H9 (cell line): ENCODE measurements around the gene EPHA2. TPM values are rescaled to one million over a fixed set of nuclear protein-coding genes. Genes with fewer than 3 reads are reported as not detected.

Experiments
- DNase-seq: peaks from one replicate; pipeline ENCODE4 v3.0.0-alpha.2; 2017
- H2AFZ ChIP-seq: one replicate; pipeline ENCODE4 v1.6.1; 2013; ENCODE audit warnings: mild to moderate bottlenecking, low read length, control low read depth, moderate library complexity
- H2AK5ac ChIP-seq: 2 replicates; pipeline ENCODE4 v1.6.1; 2013; ENCODE audit warnings: low read length, control low read depth, mixed read lengths; ENCODE audit not compliant: insufficient read length
- H2BK120ac ChIP-seq: one replicate; pipeline ENCODE4 v1.6.1; 2013; ENCODE audit warnings: low read depth, mild to moderate bottlenecking, low read length, control low read depth, inconsistent platforms; ENCODE audit not compliant: poor library complexity, severe bottlenecking
- H2BK12ac ChIP-seq: 2 replicates; pipeline ENCODE4 v1.6.1; 2013; ENCODE audit warnings: low read length, control low read depth, mixed read lengths, low read depth; ENCODE audit not compliant: insufficient read length
- H2BK15ac ChIP-seq: 2 replicates; pipeline ENCODE4 v1.6.1; 2013; ENCODE audit warnings: low read depth, low read length, control low read depth
- H2BK20ac ChIP-seq: one replicate; pipeline ENCODE4 v1.6.1; 2013; ENCODE audit warnings: low read depth, mild to moderate bottlenecking, low read length, control low read depth, inconsistent platforms; ENCODE audit not compliant: poor library complexity, severe bottlenecking
- H2BK5ac ChIP-seq: 2 replicates; pipeline ENCODE4 v1.6.1; 2013; ENCODE audit warnings: low read length, control low read depth, mixed read lengths; ENCODE audit not compliant: insufficient read length
- H3K14ac ChIP-seq: 2 replicates; pipeline ENCODE4 v1.6.1; 2013; ENCODE audit warnings: low read length, control low read depth; ENCODE audit not compliant: insufficient read depth
- H3K18ac ChIP-seq: 2 replicates; pipeline ENCODE4 v1.6.1; 2013; ENCODE audit warnings: low read depth, mild to moderate bottlenecking, mixed read lengths, low read length, control low read depth; ENCODE audit not compliant: insufficient read length
- H3K23ac ChIP-seq: 2 replicates; pipeline ENCODE4 v1.6.1; 2013; ENCODE audit warnings: low read length, control low read depth, mixed read lengths, low read depth; ENCODE audit not compliant: insufficient read length
- H3K23me2 ChIP-seq: 2 replicates; pipeline ENCODE4 v1.6.1; 2013; ENCODE audit warnings: low read depth, mild to moderate bottlenecking, mixed read lengths, low read length, control low read depth; ENCODE audit not compliant: insufficient read length, poor library complexity, severe bottlenecking
- H3K27ac ChIP-seq: 2 replicates; pipeline ENCODE4 v1.5.1; 2013; ENCODE audit warnings: low read length, control low read depth, mixed read lengths, low read depth; ENCODE audit not compliant: insufficient read length
- H3K27me3 ChIP-seq: 2 replicates; pipeline ENCODE4 v1.6.1; 2013; ENCODE audit warnings: low read length, control low read depth, inconsistent platforms; ENCODE audit not compliant: insufficient read depth
- H3K4ac ChIP-seq: 2 replicates; pipeline ENCODE4 v1.6.1; 2013; ENCODE audit warnings: low read depth, mild to moderate bottlenecking, control low read depth, inconsistent platforms, low read length, moderate library complexity
- H3K4me1 ChIP-seq: 2 replicates; pipeline ENCODE4 v1.6.1; 2013; ENCODE audit warnings: low read length, control low read depth, inconsistent platforms; ENCODE audit not compliant: insufficient read depth
- H3K4me2 ChIP-seq: 2 replicates; pipeline ENCODE4 v1.6.1; 2013; ENCODE audit warnings: low read length, control low read depth, mixed read lengths; ENCODE audit not compliant: insufficient read length, insufficient read depth
- H3K56ac ChIP-seq: 2 replicates; pipeline ENCODE4 v1.6.1; 2013; ENCODE audit warnings: low read depth, mild to moderate bottlenecking, mixed read lengths, low read length, control low read depth; ENCODE audit not compliant: insufficient read length
- H3K79me1 ChIP-seq: 2 replicates; pipeline ENCODE4 v1.6.1; 2013; ENCODE audit warnings: low read depth, mild to moderate bottlenecking, moderate library complexity, low read length, control low read depth, inconsistent platforms; ENCODE audit not compliant: insufficient read depth, poor library complexity, severe bottlenecking
- H3K79me2 ChIP-seq: 2 replicates; pipeline ENCODE4 v1.6.1; 2013; ENCODE audit warnings: low read length, control low read depth, inconsistent platforms; ENCODE audit not compliant: insufficient read depth
- H3K9ac ChIP-seq: 2 replicates; pipeline ENCODE4 v1.6.1; 2013; ENCODE audit warnings: low read length, control low read depth, mixed read lengths; ENCODE audit not compliant: insufficient read length; ENCODE audit errors: extremely low read depth
- H3K9me3 ChIP-seq: one replicate; pipeline ENCODE4 v1.6.1; 2013; ENCODE audit warnings: low read depth, low read length, inconsistent platforms; ENCODE audit not compliant: control insufficient read depth
- H3T11ph ChIP-seq: one replicate; pipeline ENCODE4 v1.6.1; 2013; ENCODE audit warnings: mild to moderate bottlenecking, low read length, control low read depth, inconsistent platforms
- H4K20me1 ChIP-seq: one replicate; pipeline ENCODE4 v1.6.1; 2013; ENCODE audit not compliant: control insufficient read depth, insufficient read length, insufficient read depth
- H4K5ac ChIP-seq: 2 replicates; pipeline ENCODE4 v1.6.1; 2013; ENCODE audit warnings: low read depth, mild to moderate bottlenecking, mixed read lengths, low read length, control low read depth; ENCODE audit not compliant: insufficient read length
- H4K8ac ChIP-seq: replicated peaks from 2 replicates; pipeline ENCODE4 v1.6.1; 2013; ENCODE audit warnings: low read length, control low read depth, mixed read lengths, low read depth; ENCODE audit not compliant: insufficient read length
- H4K91ac ChIP-seq: 2 replicates; pipeline ENCODE4 v1.6.1; 2013; ENCODE audit warnings: low read depth, mild to moderate bottlenecking, moderate library complexity, mixed read lengths, low read length, control low read depth; ENCODE audit not compliant: insufficient read length
- H3K27ac Mint-ChIP-seq, 3 experiments: 2 replicates in 2 of 3; 3 replicates in 1 of 3; pipeline ENCODE4 v1.8.0; 2020 to 2021; ENCODE audit warnings: mixed read lengths in 3 of 3, mild to moderate bottlenecking in 1 of 3, moderate library complexity in 1 of 3
- H3K27me3 Mint-ChIP-seq: 2 replicates; pipeline ENCODE4 v1.8.0; 2021; ENCODE audit warnings: low read depth, mild to moderate bottlenecking, moderate library complexity, mixed read lengths
- H3K36me3 Mint-ChIP-seq, 3 experiments: 2 replicates in 2 of 3; 3 replicates in 1 of 3; pipeline ENCODE4 v1.8.0; 2020 to 2021; ENCODE audit warnings: low read depth in 3 of 3, mixed read lengths in 3 of 3; ENCODE audit not compliant: insufficient read depth in 1 of 3
- H3K4me1 Mint-ChIP-seq, 2 experiments: 2 replicates each; pipeline ENCODE4 v1.8.0; 2020; ENCODE audit warnings: mixed read lengths in 2 of 2
- H3K4me3 Mint-ChIP-seq, 2 experiments: 2 replicates in 1 of 2; 3 replicates in 1 of 2; pipeline ENCODE4 v1.8.0; 2020 to 2021; ENCODE audit warnings: mild to moderate bottlenecking in 2 of 2, mixed read lengths in 2 of 2, moderate library complexity in 1 of 2
- H3K9me3 Mint-ChIP-seq, 2 experiments: 2 replicates in 1 of 2; 3 replicates in 1 of 2; pipeline ENCODE4 v1.8.0; 2020; ENCODE audit warnings: mild to moderate bottlenecking in 2 of 2, mixed read lengths in 2 of 2, moderate library complexity in 1 of 2
- WGBS: extraction: QIAGEN DNeasy Blood & Tissue Kit; methylation state at CpG from one replicate; pipeline ENCODE4 v1.1.7; 2013; ENCODE audit warnings: missing lambda C conversion rate, low lambda C conversion rate, mixed read lengths; ENCODE audit not compliant: insufficient read length; ENCODE audit errors: extremely low coverage; 5-methylcytosine and 5-hydroxymethylcytosine counted together
- total RNA-seq: library from RNA; stranded (reverse); gene quantifications from 2 replicates; pipeline ENCODE4 v1.2.1, GENCODE V29; 2021
- TF ChIP-seq, protein P1 (sequence below): fragments of 200-600 bp; sonication (generic); conservative IDR thresholded peaks from 3 replicates; pipeline ENCODE4 v1.8.0; 2021; ENCODE audit warnings: antibody characterized with exemption, mild to moderate bottlenecking

The EPHA2 gene
- total RNA-seq, 1 experiment from 2014 or later = 33.1 TPM

DNA sequence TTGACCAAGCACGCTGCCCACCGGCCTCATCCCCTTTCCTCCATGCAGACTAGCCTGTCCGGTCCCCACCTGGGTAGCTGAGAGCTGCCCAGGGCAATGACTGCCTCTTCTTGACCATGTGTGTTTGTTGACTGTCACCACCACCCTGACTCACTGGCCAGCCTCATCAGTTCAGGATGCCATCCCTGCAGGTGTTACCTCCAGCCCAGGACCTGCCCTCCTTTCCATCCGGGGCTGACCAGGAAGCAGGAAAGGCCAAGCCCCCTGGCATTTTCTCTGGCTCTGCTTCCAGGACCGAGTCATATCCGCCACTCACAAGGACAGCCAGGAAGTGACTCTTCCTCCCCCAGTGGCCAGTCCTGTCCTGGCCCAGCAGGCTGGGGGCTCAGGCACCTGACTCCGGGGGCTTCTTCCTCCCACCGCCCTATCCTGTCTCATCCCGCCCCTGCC, 17.1 kb downstream of the EPHA2 start:
- Histone ChIP-seq H3K4ac (no peak overlapping the region), H4K20me1 (no peaks in the 10 kb centered on the region), H2BK5ac (no peak overlapping the region), H3K4me1 (no peaks in the 10 kb centered on the region; the same call in 1 of the 2 replicates), H2BK120ac (no peak overlapping the region), H3K9me3 (no peaks in the 10 kb centered on the region), H2AK5ac (no peak overlapping the region), H3K18ac (no peak overlapping the region), H3K4me2 (no peak overlapping the region), H2BK20ac (no peak overlapping the region), H2BK12ac (no peak overlapping the region), H3K14ac (no peak overlapping the region), H4K5ac (no peak overlapping the region), H3K23ac (no peak overlapping the region), H2BK15ac (no peak overlapping the region), H3K79me1 (peaks cover 8% of the 10 kb centered on the region), H4K8ac (no peak overlapping the region), H3K56ac (no peak overlapping the region), H3K23me2 (no peaks in the 10 kb centered on the region), H3K9ac (no peak overlapping the region), H3K27ac (no peak overlapping the region), H2AFZ (no peak overlapping the region), H3K79me2 (peaks cover 6% of the 10 kb centered on the region; the same call in 1 of the 2 replicates), H4K91ac (no peak overlapping the region), H3K27me3 (no peaks in the 10 kb centered on the region), H3T11ph (no peak overlapping the region)
- no CpG with 5 or more reads among the region's 9 CpGs for WGBS
- Mint-ChIP-seq H3K27ac (peak overlapping the region in 2 of 3 experiments; percentile 6 to 91; a peak in 2 of 7 replicates), H3K9me3 (no peaks in the 10 kb centered on the region), H3K27me3 (no peaks in the 10 kb centered on the region), H3K36me3 (peaks cover 26 to 81% (median 43%) of the 10 kb centered on the region in 3 experiments; a peak in 6 of 7 replicates), H3K4me3 (no peak overlapping the region), H3K4me1 (peaks cover 28 to 30% of the 10 kb centered on the region in 2 experiments)
- DNase-seq = no peak
- TF ChIP-seq, protein P1, sequence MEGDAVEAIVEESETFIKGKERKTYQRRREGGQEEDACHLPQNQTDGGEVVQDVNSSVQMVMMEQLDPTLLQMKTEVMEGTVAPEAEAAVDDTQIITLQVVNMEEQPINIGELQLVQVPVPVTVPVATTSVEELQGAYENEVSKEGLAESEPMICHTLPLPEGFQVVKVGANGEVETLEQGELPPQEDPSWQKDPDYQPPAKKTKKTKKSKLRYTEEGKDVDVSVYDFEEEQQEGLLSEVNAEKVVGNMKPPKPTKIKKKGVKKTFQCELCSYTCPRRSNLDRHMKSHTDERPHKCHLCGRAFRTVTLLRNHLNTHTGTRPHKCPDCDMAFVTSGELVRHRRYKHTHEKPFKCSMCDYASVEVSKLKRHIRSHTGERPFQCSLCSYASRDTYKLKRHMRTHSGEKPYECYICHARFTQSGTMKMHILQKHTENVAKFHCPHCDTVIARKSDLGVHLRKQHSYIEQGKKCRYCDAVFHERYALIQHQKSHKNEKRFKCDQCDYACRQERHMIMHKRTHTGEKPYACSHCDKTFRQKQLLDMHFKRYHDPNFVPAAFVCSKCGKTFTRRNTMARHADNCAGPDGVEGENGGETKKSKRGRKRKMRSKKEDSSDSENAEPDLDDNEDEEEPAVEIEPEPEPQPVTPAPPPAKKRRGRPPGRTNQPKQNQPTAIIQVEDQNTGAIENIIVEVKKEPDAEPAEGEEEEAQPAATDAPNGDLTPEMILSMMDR = no peak
